ENCODE measurements around the gene TNFRSF12A.
"Not testable (repeated sequence)": the region's sequence is repeated elsewhere in the genome, so short reads cannot be mapped to it uniquely, and the experiment has no call there.

Gene TNFRSF12A

GRCh38 chr16:3051494-3051893 lies 31.3 kb downstream of the TNFRSF12A start:
- no peak for DNase-seq

- not testable (repeated sequence) for DNase-seq
Measured at GRCh38 chr16:3052571-3053329, 32.6 kb downstream of the TNFRSF12A start.

DNA sequence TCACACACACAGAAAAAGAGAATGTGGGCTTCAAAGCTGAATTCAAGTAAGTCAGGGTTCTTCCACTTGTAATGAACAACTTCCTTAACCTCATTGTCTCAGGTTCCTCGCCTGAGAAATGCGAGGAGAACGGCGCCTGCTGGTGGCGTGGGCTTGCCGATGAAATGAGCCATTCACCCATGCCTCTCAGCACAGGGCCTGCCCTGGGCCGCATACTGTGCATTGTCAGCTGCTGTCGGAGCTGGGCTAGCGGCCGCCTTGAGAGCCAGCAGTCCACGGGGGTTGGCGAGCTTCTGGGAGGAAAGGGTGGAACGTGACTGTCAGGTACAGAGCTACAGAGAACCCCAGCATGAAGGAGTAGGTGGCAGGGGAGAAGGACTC lies 33.2 kb downstream of the TNFRSF12A start:
- DNase-seq = not testable (repeated sequence)

DNA sequence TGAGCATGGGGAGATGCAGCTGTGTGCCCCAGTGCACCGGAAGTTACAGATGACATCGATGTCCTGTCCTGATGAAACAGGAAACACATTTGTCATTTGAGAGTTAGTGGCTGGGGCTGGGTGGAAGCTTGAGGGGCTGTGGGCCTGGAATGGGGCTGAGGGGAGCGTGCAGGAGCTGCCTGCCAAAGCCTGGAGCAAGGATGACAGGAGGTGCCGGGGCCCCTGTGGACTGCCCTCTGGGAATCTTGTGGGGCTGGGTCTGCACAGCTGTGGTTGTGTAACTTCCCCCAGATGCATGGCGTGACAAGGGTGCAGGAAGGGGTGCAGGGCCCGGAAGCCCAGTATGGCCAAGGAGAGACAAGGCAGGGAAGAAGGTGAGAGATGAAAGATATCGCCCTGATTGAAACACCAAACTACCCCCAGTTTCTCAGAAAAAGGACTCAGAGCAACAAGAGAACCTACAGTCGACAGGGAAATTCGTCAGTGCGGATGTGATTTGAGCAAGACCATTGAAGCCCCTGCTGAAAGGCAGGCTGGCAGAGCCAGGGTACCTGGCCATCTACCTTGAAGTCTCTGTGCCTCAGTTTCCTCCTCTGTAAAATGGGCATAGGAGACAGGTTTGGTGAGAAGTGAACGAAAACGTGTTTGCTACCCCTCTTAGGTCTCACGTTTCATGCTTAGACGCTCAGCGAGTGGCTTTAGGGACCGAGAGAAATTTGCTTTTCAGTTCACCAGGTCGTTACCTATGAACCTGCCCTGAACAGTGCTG lies 35.0 kb downstream of the TNFRSF12A start:
- no peak for DNase-seq

DNA sequence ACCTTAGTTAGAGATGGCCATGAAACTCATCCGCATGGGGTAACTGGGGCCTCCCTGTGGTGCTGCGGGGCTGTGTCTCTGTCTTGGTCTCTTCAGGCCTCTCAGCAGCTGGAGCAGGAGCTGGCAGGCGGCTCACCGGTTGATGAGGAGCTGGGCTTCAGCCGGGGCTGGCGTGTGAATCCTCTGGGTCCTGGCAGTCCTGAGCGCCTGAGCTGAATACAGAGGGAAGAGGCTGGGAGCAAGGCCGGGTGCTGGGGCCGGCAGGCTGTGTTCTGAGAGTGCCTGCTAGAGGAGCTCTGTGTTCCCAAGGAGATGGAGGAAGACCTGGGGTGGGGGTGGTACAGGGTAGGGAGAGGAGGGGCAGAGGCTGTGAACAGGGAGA lies 35.6 kb downstream of the TNFRSF12A start:
- not testable (repeated sequence) for DNase-seq

DNA sequence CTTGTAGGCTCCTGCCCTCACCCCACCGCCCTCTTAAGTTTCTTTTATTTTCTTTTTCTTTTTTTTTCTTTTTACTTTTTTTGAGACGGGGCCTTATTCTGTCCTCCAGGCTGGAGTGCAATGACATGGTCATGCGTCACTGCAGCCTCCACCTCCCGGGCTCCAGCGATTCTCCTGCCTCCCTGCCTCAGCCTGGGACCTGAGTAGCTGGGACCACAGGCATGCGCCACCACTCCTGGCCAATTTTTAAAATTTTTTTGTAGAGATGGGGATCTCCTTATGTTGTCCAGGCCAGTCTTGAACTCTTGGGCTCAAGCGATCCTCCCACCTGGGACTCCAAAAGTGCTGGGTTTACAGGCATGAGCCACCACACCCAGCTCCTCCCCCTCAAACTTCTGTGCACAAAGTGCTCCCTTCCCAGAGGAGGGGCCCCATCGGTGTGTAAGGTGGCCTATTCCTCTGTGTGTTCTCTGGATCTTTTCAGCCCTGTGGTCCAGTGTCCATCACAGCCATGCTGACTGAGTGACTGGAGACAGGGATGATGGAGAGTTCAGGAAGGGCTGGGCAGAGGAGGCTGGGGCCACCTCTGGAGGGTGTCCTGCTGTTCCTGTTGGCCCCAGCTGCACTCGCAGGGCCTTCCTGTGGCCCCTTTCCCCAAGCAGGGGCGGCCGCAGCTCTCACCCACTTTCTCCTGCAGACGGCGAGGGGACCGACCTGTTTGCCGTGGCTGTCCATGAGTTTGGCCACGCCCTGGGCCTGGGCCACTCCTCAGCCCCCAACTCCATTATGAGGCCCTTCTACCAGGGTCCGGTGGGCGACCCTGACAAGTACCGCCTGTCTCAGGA lies 36.4 kb downstream of the TNFRSF12A start:
- DNase-seq = no peak

DNA sequence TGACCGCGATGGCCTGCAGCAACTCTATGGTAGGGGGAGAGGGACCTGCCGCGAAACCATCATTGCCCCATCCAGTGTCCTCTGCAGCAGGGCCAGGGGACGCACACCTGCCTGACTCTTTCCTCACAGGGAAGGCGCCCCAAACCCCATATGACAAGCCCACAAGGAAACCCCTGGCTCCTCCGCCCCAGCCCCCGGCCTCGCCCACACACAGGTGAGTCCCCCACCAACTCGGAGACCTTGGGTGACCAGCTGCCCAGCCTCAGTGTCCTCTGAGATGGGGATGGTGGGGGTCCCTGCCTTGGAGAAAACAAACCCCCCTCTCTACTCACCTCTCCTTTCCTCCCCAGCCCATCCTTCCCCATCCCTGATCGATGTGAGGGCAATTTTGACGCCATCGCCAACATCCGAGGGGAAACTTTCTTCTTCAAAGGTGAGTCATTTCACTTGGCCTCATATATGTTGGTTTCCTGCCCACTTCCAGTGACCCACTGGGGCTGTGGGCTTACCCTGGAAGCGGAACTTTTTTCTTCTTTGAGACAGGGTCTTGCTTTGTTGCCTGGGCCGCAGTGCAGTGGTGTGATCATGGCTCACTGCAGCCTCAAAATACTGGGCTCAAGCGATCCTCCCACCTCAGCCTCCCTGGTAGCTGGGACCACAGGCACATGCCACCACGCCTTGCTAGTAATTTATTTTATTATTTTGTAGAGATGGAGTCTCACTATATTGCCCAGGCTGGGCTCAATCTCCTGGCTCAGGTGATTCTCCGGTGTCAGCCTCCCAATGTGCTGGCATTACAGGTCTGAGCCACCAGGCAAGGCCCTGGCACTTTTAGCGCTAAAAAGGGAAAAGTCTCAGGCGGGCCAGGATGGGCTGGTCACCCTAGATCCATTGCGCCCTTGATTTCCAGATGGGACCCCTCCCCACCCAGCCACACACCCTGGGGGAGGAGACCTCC lies 37.3 kb downstream of the TNFRSF12A start:
- no peak for DNase-seq

DNA sequence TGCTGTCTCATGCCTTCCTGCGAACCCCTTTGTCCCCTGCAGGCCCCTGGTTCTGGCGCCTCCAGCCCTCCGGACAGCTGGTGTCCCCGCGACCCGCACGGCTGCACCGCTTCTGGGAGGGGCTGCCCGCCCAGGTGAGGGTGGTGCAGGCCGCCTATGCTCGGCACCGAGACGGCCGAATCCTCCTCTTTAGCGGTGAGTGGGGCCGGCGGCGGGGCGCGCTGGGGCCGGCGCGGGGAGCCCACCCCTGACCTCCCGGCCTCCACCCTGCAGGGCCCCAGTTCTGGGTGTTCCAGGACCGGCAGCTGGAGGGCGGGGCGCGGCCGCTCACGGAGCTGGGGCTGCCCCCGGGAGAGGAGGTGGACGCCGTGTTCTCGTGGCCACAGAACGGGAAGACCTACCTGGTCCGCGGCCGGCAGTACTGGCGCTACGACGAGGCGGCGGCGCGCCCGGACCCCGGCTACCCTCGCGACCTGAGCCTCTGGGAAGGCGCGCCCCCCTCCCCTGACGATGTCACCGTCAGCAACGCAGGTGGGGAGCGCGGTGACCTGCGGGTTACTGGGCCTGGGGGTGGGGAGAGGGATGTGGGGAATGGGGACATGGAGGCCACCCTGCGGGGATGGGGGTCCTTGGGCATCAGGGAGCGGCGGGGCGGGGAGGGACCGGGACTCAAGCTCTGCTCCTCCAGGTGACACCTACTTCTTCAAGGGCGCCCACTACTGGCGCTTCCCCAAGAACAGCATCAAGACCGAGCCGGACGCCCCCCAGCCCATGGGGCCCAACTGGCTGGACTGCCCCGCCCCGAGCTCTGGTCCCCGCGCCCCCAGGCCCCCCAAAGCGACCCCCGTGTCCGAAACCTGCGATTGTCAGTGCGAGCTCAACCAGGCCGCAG lies 38.2 kb downstream of the TNFRSF12A start:
- no peak for DNase-seq

GRCh38 chr16:3059041-3059722 lies 39.0 kb downstream of the TNFRSF12A start:
- DNase-seq = peak; percentile 36

- no peak for DNase-seq
Measured at GRCh38 chr16:3059723-3060242, 39.6 kb downstream of the TNFRSF12A start.

DNA sequence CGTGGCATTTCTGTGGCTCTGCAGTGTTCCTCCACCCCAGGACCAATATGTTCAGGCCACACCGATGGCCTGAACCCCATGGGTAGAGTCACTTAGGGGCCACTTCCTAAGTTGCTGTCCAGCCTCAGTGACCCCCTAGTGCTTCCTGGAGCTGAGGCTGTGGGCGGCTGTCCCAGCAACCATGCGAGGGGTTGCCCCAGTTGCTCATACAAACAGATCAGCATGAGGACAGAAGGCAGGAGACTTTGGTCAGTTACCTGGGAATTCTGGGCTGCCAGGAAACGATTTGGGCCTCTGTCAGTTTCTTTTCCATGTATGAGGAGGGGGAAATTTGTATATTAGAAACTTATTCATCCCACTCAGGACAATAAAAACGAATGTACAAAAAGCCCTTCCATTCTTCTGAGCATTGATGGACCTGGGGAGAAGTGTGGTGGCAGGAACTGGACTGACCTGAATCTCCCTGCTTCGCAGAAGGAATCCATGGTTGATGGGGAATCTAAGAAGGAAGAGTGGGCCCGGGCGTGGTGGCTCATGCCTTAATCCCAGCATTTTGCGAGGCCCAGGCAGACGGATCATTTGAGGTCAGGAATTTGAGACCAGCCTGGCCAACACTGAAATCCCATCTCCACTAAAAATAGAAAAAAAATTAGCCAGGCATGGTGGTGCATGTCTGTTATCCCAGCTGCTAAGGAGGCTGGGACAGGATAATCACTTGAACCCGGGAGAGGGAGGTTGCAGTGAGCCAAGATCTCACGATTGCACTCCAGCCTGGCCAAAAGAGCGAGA lies 40.4 kb downstream of the TNFRSF12A start:
- no peak for DNase-seq

DNA sequence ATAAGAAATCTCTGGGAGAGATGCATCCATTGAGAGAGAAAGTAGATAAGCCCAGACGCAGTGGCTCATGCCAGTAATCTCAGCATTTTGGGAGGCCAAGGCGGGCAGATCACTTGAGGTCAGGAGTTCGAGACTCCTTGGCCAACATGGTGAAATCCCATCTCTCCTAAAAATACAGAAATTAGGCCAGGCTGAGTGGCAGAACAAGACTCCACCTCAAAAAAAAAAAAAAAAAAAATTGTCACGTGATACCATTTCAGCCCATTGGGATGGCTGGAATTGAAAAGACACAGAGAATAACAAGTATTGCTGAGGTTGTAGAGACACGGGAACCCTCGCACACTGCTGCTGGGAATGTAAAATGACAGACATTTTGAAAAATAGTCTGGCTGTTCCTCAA lies 42.4 kb downstream of the TNFRSF12A start:
- no peak for DNase-seq

DNA sequence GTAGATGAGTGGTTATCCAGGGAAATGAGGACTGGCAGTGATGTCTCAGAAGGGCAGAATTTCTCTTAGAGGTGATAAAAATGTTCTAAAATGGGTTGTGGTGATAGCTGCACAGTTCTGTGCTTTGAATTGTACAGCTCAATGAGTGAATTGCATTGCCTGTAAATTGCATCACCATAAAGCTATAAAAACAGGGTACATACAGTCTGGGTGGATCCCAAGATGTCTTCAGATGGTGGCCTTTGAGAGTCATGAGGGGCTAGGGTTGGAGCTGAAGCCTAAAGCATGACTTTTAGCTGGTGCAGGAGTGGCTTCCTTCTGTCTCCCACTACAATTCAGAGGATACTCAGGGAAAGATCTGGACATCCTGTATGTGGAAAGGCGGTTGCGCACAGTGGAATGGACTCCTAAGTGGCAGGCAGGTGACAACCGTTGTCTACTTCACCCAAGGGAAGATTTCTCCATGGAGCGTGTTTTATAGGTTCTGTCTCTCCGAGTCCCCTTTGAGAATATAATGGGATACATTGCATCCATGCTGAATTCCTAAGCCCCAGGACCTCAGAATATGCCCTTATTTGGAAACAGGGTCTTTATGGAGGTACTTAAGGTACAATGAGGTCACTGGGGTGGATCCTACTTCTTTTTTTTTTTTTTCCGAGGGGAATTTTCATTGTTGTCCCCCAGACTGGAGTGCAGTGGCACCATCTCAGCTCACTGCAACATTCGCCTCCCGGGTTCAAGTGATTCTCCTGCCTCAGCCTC lies 43.6 kb downstream of the TNFRSF12A start:
- DNase-seq = no peak

- no peak for DNase-seq
Measured at GRCh38 chr16:3065069-3065741, 45.0 kb downstream of the TNFRSF12A start, which contains the start of gene IL32. IL32 (plus strand) TSS chr16:3065640; CDS start chr16:3065812, 172 bp downstream.

DNA sequence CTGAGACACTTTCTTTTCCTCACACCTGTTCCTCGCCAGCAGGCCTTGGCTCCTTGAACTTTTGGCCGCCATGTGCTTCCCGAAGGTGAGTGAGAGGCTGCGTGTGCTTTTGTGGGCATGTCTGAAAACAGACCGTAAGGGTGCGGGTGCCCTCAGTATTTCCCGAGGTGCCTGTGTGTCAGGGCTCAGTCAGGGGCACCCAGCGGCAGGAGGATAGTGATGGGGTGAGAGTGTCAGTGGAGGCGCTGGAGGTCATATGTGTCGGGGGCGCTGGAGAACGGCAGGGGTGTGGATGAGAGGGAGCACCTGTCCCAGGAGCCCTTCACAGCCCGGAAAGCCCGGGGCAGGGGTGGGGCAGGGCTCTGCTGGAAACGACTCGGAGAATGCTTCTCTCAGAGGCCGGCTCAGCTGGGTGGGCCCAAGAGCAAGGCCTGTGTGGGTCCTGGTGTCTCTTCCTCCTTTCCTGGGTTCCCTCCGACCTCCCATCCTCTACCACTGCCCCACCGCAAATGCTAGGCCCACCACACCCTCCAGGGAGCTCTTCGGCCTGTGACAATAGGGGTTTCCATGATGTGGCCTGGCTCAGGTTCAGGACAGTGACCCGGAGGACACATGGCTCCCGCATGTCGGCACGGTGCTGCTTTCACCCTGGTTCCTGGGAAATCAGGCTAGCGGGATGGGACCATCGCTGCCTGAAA lies 45.7 kb downstream of the TNFRSF12A start:
- no peak for DNase-seq

GRCh38 chr16:3066440-3066748 lies 46.2 kb downstream of the TNFRSF12A start:
- DNase-seq = no peak

GRCh38 chr16:3068487-3068886 lies 48.3 kb downstream of the TNFRSF12A start:
- no peak for DNase-seq

Measured in DMS79 treated with DMSO at 0.1 percent for 48 hours (cell line).